ENCODE data around the gene DHRSX.
"Not testable (repeated sequence)": the region's sequence is repeated elsewhere in the genome, so short reads cannot be mapped to it uniquely, and the experiment has no call there.

DHRSX gene

DNA sequence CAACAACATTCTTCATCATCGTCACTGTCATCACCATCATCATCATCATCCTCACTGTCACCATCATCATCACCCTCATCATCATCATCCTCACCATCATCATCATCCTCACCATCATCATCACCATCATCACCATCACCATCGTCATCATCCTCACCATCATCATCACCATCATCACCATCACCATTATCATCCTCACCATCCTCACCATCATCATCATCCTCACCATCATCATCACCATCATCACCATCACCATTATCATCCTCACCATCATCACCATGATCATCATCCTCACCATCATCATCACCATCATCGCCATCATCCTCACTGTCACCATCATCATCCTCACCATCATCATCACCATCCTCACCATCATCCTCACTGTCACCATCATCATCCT is 18.9 kb upstream of the DHRSX start:
- not testable (repeated sequence) for FAIRE-seq

DNA sequence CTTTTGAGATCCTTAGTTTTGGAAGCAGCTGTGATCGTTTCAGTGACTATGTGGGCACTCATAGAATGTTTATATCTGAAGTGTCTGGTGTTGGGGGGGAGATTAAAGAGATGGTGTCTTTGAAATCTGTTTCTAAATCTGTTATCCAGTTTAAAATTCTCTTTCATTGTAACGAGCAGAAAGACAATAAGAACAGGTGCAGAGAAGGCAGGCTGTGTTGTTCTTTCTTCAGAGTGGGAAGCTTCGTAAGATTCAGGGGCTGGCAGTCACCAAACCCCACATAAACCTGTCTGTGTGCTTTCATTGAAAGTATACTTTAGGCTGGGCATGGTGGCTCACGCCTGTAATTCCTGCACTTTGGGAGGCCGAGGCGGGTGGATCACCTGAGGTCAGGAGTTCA is 16.3 kb upstream of the DHRSX start:
- FAIRE-seq: no peak

DNA sequence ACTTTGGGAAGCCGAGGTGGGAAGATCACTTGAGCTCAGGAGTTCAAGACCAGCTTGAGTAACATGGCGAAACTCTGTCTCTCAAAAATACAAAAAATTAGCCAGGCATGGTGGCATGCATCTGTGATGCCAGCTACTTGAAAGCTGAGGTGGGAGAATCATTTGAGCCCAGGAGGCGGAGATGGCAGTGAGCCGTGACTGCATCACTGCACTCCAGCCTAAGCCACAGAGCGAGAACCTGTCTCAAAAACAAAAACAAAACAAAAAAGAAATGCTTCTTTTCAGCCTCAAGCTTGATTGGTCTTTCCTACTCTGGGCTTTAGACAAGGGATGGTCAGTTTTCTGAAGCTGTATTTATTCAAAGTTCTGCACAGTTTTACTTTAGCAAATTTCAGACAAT is 15.8 kb upstream of the DHRSX start:
- FAIRE-seq: no peak

DNA sequence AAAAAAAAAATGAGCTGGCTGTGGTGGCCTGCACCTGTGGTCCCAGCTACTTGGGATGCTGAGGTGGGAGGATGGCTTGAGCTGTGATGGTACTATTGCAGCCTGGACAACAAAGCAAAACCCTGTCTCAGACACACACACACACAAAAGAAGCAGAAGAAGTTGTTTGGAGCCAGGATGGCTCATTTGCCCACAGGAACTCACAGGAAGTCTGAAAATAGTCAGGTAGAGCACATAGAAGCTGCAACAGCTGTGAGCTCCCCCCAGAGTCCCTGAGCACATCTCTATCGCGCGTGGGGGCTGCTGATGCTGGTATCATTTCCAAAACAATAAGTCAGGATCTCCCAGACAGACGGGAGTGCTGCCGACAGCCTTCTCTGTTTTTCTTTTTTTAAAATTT is 13.4 kb upstream of the DHRSX start:
- no peak for FAIRE-seq

DNA sequence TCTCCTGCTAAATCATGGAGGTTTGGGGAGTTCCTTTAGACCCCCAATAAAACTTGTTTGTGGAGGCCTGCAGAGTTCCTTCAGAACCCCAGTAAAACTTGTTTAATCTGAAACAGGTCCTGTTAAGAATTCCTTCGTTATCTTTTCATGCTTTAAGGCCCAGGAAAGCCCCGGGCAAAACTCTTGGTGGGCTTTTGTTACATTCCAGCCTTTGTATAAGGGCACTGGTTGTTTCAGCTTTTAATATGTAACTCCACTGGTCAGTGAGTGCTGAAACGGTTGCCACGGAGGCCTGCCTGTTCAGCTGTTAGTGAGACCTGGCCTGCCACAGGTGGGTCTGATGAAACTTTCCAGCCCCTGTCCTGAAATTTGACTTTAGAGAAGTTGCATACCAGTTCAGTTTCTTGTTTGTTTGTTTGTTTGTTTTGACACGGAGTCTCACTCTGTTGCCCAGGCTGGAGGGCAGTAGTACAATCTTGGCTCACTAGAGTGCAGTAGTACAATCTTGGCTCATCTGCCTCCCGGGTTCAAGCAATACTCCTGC is 12.4 kb upstream of the DHRSX start:
- FAIRE-seq: no peak

DNA sequence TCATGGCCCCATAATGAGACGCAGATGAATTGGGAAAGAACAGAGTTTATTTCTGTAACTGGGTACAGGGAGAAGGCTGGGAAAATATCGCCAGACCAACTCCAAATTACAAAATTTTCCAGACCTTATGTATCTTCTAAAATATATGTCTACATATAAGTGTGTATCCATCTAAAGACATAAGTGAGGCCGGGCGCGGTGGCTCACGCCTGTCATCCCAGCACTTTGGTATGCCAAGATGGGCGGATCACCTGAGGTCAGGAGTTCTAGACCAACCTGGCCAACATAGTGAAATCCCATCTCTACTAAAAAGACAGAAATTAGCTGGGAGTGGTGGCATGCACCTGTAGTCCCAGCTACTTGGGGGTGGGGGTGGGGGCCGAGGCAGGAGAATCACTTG is 11.7 kb upstream of the DHRSX start:
- FAIRE-seq: no peak

DNA sequence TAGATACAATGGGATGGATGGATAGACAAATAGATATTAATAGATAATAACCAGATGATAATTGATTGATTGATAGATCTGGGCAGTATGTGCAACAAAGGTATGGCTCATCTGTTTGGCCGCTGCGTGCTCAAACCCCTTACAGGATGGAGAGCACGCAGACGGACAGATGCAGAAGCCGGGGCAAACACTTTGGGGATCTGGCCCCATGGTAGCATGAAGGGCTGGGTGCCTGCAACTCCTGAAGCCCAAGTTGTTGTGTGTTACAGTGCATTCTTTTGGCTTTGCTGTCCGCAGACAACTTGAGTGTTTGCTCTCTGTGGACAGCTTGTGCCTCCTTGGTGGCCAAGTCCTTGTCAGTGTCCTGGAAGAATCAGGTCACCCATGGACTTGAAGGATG is 10.6 kb upstream of the DHRSX start:
- FAIRE-seq: no peak

DNA sequence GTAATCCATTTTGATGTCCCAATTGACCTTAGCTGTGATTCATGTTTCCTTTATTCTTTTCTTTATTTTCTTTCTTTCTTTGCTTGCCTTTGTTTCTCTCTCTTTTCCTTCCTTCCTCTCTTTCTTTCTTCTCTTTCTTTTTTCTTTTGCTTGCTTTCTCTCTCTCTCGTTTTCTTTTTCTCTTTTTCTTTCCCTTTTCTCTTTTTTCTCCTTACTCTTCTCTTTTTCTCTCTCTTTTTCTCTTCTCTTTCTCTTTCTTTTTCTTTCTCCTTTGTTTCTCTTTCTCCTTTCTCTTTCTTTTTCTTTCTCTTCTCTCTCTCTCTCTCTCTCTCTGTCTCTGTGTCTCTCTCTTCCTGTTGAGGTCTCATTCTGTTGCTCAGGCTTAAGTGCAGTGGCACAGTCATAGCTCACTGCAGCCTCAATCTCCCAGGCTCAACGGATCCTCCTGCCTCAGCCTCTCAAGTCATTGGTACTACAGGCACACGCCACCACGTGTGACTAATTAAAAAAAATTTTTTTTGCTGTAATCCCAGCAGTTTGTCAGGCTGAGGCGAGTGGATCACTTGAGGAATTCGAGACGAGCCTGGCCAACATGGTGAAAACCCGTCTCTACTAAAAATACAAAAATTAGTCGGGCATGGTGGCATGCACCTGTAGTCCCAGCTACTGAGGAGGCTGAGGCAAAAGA is 8.0 kb upstream of the DHRSX start:
- no peak for FAIRE-seq

DNA sequence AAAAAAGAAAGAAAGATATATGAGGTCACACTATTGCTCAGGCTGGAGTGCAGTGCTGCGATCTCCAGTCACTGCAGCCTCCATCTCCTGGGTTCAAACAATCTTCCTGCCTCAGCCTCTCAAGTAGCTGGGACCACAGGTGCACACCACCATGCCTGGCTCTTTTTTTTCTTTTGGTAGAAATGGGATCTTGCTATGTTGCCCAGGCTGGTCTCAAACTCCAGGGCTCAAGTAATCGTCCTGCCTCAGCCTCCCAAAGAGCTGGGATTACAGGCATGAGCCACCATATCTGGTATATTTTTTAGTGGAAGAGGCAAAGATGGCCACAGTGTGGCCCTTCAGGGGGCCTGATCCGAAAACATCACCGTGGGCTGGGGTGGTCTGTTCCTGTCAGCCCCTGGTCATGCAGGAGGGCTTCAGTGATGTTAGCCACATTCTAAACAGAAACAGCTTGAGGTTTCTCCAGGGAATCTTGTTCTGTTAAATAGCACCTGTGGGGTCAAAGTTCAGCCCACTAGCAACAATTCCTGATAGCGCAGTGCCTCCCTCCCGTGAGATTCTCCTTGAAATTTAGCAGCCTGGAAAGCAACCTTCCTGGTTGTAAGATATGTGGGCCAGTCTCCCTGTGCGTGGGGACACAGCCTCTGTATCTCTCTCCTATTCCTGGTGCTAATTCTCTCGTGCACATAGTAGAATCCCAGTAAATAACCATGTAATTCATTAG is 7.3 kb upstream of the DHRSX start:
- no peak for FAIRE-seq

DNA sequence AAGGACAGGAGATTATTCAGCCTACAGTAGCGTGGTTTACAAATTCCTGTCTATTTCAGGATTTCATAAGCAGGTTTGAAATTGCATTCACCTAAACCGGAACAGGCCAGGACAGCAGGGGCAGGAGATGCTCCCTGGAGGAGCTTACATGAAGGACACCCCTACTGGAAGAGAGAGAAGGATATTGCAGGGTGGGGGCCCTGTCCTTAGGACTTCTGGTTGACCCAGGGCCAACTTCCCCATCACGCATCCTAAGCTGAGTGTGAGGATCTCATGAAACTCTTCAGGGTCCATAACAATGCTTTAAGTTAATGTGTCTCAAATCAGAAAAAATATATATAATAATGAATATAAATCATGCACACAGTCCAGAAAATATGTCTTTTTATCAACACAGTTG is 6.4 kb upstream of the DHRSX start:
- FAIRE-seq: no peak

DNA sequence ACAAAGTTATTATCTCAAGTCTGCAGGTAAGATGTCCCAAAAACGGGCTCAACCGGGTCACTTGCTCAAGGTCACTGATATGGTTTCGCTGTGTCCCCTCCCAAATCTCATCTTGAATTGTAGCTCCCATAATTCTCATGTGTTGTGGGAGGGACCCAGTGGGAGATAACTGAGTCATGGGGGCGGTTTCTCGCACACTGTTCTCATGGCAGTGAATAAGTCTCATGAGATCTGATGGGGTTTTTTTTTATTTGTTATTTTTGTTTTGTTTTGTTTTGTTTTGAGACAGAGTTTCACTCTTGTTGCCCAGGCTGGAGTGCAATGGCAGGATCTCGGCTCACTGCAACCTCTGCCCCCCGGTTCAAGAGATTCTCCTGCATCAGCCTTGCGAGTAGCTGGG is 4.6 kb upstream of the DHRSX start:
- not testable (repeated sequence) for FAIRE-seq

DNA sequence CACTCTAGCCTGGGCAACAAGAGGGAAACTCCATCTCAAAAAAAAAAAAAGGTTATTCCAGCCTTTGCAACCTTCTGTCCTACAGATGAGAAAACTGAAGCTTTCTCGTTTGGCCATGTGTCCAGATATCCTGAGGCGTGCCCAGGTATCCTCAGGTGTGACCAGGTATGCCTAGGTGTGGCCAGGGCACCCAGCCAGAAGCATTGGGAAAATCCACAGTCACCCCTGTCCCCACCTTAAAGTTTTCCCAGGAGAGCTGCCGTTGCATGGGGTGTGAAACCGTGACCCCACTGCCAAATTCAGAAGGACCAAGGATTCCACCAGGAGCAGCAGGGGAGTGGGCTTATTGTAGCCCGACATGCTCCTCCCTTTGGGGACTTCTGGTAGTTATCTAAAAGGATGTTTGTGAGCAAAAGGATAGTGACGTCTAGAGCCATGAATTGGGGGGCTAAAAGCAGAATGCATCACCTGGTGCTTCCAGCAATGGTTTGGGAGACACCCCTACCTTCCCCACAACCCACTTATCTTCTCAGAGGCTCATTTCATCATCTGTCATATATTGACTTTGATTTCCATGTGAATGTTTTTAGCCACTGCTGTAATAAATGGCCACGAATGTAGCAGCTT is 4.0 kb upstream of the DHRSX start:
- no peak for FAIRE-seq

DNA sequence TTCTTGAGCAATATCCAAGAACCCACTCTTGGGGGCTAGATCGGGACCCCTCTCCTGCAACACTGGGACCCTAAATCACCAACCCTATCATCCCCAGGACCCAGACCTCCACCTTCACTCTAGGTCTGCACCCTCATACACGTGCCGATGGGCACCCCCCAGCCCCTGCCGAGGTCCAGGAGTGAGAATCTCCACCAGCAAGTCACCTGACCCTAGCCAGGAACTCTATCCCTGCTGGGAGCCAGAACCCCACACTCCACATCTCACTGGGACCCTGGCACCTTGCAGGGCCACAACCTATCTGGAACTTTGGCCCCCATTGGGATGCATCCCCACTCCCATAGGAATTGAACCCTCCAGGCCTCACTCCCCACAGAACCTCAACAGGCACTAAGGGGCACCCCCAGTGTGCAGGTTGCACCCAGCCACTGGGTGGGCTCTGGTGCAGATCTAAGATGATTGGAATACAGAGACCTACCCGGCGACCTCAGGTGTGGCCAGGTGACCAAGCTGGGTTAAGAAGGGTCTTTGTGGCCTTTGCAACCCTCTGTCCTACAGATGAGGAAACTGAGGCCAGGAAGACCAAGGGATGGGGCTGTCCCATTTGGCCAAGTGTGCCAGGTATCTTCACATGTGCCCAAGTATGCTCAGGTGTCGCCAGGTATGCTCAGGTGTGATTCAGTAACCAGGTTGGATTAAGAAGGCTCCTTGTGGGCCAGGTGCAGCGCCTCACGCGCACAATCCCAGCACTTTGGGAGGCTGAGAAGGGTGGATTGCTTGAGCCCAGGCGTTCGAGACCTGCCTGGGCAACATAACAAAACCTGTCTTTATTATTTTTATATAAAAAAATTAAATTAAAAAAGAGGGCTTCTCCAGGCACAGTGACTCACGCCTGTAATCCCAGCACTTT is 3.1 kb upstream of the DHRSX start:
- no peak for FAIRE-seq

DNA sequence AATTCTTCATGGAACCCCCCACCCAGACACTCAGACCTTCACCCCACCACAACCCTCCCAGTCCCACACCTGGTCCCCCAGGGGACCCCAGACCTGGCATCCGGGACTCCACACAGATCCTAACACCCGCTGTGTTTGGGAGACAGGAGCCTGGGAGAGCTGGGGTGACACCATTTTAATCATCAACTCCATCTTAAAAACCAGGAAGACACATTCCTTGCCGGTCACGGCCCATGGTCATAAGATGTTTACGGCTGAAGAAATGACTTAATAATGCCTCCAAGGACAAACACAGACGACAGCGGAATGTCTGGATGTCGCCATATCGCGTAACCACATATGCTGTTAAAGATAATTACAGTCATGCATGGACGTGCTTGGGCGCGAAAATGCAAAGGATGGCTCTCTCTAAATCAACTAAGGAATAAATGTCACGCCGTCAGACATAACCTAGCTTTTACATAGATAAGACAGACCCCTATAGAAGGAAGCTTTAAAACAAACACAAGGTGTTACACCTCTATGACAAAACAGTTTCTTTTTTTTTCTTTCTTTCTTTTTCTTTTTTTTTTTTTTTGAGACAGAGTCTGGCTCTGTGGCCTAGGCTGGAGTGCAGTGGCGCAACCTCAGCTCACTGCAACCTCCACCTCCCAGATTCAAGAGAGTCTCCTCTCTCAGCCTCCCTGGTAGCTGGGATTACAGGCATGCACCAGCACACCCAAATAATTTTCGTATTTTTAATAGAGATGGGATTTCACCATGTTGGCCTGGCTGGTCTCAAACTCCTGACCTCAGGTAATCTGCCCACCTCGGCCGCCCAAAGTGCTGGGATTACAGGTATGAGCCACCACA is 2.1 kb upstream of the DHRSX start:
- FAIRE-seq: no peak

DNA sequence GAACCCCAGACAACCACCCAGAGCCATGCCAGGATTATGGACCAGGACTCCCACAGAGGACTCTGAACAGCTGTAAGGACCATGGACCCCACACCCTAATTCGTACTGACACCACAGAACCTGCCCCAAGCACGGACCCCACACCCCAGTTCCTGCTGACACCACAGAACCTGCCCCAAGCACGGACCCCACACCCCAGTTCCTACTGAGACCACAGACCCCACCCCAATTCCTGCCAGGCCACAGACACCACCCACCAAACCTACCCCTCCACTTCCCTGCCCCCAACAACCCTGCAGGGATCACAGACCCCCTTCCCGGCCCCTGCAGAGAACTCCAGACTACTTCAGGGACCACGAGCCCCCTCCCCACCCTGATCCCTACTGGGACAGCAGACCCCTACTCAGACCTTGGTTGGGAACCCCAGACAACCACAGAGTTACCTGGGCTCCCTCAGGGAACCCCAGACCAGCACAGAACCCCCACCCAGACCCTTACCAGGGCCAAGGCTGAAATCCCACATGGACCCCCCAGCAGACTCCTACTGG is 1.4 kb upstream of the DHRSX start:
- no peak for FAIRE-seq

DNA sequence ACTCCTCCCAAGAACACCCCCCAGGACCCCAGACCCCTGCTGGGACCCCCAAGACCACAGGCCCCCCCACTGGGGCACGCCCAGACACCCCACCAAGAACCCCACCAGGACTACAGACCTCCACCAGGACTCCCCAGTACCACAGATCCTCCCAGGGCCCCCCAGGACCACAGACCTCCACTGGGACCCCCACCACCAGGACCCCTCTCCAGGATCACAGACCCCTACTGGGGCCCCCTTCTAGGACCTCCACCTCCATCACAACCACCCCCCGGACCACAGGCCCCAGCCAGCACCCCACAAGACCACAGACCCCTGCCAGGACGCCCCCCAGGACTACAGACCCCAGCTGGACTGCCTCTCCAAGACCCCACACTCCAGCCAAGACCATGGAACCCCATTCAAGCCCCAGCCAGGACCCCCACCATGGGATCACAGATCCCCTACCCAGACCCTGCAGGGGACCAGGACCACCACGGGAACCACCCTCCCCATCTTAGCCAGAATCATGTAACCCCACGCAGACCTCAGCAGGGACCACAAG is 855 bp upstream of the DHRSX start:
- no peak for FAIRE-seq

DNA sequence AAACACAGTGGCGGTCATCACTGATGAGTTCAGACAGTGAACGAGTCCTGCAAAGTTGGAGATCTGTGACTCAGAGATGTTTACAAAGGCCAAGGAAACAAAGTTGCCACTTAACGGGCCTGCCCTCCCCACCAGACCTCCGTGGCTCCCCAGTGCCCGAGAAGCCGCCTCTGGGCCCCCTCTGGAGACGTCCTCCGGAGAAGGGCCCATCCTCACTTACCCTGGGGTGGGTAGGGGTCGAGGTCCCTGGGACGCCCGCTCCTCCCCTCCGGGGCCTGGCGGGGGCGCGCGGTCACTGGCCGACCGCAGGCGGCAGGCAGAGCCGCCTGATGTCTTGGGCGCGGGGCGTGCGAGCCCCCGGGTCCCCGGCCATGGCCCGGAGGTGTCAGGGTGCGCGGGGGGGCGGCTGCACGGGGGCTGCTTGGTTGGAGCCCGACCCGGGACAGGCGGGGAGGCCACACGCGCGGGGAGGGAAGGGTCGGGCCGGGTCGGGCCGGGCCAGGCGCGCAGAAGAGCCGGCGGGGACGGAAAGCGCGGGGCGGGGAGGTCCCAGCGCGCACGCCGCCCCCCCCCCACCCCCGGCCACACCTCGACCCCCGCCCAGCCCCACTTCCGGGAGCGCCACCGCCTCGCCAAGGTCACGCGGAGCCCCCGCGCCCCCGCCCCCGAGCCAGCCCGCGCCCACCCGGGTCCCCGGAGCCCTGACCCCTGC is 529 bp downstream of the DHRSX start:
- FAIRE-seq: no peak

DNA sequence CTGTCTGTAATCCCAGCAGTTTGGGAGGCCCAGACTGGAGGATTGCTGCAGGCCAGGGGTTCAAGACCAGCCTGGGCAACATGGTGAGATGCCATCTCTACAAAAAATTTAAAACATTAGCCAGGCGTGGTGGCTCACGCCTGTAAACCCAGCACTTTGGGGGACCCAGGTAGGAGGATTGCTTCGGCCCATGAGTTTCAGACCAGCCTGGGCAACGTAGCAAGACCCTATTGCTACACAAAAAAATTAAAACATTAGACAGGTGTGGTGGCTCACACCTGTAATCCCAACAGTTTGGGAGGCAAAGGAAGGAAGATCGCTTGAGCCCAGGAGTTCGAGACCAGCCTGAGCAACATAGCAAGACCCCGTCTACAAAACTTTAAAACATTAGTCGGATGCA is 1.3 kb downstream of the DHRSX start:
- no peak for FAIRE-seq

DNA sequence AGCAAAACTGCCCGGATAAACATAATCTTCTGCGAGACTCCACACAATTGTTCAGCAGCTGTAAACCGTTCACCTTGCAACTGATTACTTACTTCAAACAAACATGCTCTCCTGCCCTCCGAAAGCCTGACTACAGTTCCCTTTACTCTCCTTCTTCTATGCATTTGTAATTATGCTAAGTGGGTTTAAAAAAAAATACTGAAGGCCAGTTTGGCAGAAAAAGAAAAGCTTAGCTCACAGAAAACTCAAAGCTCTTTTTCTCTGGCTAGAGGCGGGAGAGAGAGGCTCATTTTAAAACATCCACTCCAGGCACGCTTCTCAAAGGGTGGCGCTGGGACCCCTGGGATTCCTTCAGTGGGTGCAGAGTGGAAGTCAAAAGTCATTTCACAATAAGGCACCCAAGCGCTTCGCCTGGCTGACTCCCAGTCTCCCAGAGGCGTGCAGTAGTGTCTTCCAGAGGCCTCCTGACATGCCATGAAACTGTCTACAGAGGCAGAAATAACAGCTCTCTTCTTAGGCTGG is 1.9 kb downstream of the DHRSX start:
- FAIRE-seq: no peak

Data from endometrium (tissue), 2 donors.